ENCODE results near the gene HPN. TPM values are rescaled to one million over a fixed set of nuclear protein-coding genes. Genes with fewer than 3 reads are reported as not detected.
A peak's percentile ranks its signal among the peaks of the same experiment; 100 is the strongest.

HPN gene
- total and polyA plus RNA-seq, 10 donors, result 0.86 to 4.3 (median 2.2) TPM

GRCh38 chr19:35090160-35090505, 48.6 kb downstream of the HPN start:
- Histone ChIP-seq H3K9me3 (no peaks in the 10 kb centered on the region), H3K4me3 (peak overlapping the region in 1 of 8 donors; percentile 35), H3K27ac (no peak overlapping the region), H3K4me1 (peaks cover 9 to 51% (median 29%) of the 10 kb centered on the region in 6 donors), H3K27me3 (replicated peaks in 1 of 7) (peaks cover 0 to 18% (median 4%) of the 10 kb centered on the region in 7 donors), H3K36me3 (no peaks in the 10 kb centered on the region)
- DNase-seq, result no peak
- TF ChIP-seq CTCF (IDR thresholded peaks at IDR 0.05 in 8 of 11, conservative IDR thresholded peaks at IDR 0.05 in 3 of 11) (no peak), POLR2A (IDR thresholded peaks at IDR 0.05) (no peak), POLR2AphosphoS5 (IDR thresholded peaks at IDR 0.05) (no peak)
- intact Hi-C loops (cut with DNase I; ENCODE audit: low total_unique reads), result loop anchor here (5.0 kb wide), 1 partner anchor 118 kb away; no protein-coding TSS in a partner anchor
- 35 to 47% (median 42%) methylated on average over 9 of the region's 9 CpGs for WGBS, 5 donors

- Histone ChIP-seq H3K9me3 (no peaks in the 10 kb centered on the region), H3K27ac (no peak overlapping the region), H3K4me1 (peaks cover 7 to 46% (median 24%) of the 10 kb centered on the region in 6 donors), H3K4me3 (peak overlapping the region in 1 of 8 donors; percentile 35), H3K36me3 (no peaks in the 10 kb centered on the region), H3K27me3 (replicated peaks in 1 of 7) (peaks cover 0 to 18% (median 4%) of the 10 kb centered on the region in 7 donors)
- intact Hi-C loops (cut with DNase I; ENCODE audit: low total_unique reads), result loop anchor here (5.0 kb wide), 1 partner anchor 118 kb away; no protein-coding TSS in a partner anchor
- DNase-seq, result no peak
- 10 to 18% (median 13%) methylated on average over 35 to 36 of the region's 36 CpGs for WGBS, 5 donors
- TF ChIP-seq CTCF (IDR thresholded peaks at IDR 0.05 in 8 of 11, conservative IDR thresholded peaks at IDR 0.05 in 3 of 11) (peak; percentile 30 to 78 (median 66)), POLR2AphosphoS5 (IDR thresholded peaks at IDR 0.05) (no peak), POLR2A (IDR thresholded peaks at IDR 0.05) (no peak)
These were observed 49.1 kb downstream of the HPN start for GRCh38 chr19:35090506-35091214.

GRCh38 chr19:35093430-35093829, 51.9 kb downstream of the HPN start:
- Histone ChIP-seq H3K36me3 (no peaks in the 10 kb centered on the region), H3K9me3 (no peaks in the 10 kb centered on the region), H3K4me1 (peaks cover 0 to 20% (median 12%) of the 10 kb centered on the region in 6 donors), H3K27ac (no peak overlapping the region), H3K4me3 (no peak overlapping the region), H3K27me3 (replicated peaks in 1 of 7) (peaks cover 0 to 18% (median 4%) of the 10 kb centered on the region in 7 donors)
- intact Hi-C loops (cut with DNase I; ENCODE audit: low total_unique reads), result loop anchor here (5.0 kb wide), 1 partner anchor 121 kb away; no protein-coding TSS in a partner anchor
- no peak for DNase-seq
- WGBS, 5 donors, result 94 to 95% (median 95%) methylated on average over 5 of the region's 5 CpGs
- no peak for TF ChIP-seq POLR2AphosphoS5 (IDR thresholded peaks at IDR 0.05)
- TF ChIP-seq CTCF (IDR thresholded peaks at IDR 0.05 in 8 of 11, conservative IDR thresholded peaks at IDR 0.05 in 3 of 11), result no peak
- TF ChIP-seq POLR2A (IDR thresholded peaks at IDR 0.05), result no peak

GRCh38 chr19:35093941-35094647, 52.6 kb downstream of the HPN start:
- peaks cover 0 to 14% (median 12%) of the 10 kb centered on the region in 6 donors for H3K4me1 ChIP-seq
- no peak overlapping the region for H3K27ac ChIP-seq
- H3K36me3 ChIP-seq, result no peaks in the 10 kb centered on the region
- peaks cover 0 to 18% (median 4%) of the 10 kb centered on the region in 7 donors for H3K27me3 ChIP-seq (replicated peaks in 1 of 7)
- no peaks in the 10 kb centered on the region for H3K9me3 ChIP-seq
- no peak for TF ChIP-seq CTCF (IDR thresholded peaks at IDR 0.05 in 8 of 11, conservative IDR thresholded peaks at IDR 0.05 in 3 of 11)
- no peak for TF ChIP-seq POLR2AphosphoS5 (IDR thresholded peaks at IDR 0.05)
- TF ChIP-seq POLR2A (IDR thresholded peaks at IDR 0.05), result no peak
- intact Hi-C loops (cut with DNase I; ENCODE audit: low total_unique reads), result loop anchor here (5.0 kb wide), 1 partner anchor 122 kb away; no protein-coding TSS in a partner anchor
- no peak for DNase-seq
- WGBS, 5 donors, result 81 to 100% (median 86%) methylated on average over 1 to 11 of the region's 11 CpGs
- no peak overlapping the region for H3K4me3 ChIP-seq
